OCI-LY3 (cell line): Measurements from ENCODE around the gene PREB.
"Not testable (repeated sequence)": the region's sequence is repeated elsewhere in the genome, so short reads cannot be mapped to it uniquely, and the experiment has no call there.

Source experiments
- H2AFZ ChIP-seq: fragments of 200-600, 300-600 bp; shearing (Covaris generic); 2 replicates; pipeline ENCODE4 v1.6.0; 2014; ENCODE audit warnings: antibody characterized with exemption, low read depth, low read length
- H3K27ac ChIP-seq: fragments of 200-600, 300-600 bp; sonication (generic); 2 replicates; pipeline ENCODE4 v1.5.1; 2014; ENCODE audit warnings: mild to moderate bottlenecking, low read length, moderate library complexity, mixed read lengths
- H3K27me3 ChIP-seq: fragments of 200-600, 300-600 bp; sonication (generic); 2 replicates; pipeline ENCODE4 v1.6.1; 2014; ENCODE audit warnings: low read depth, low read length, mixed read lengths
- H3K36me3 ChIP-seq: fragments of 200-600, 300-600 bp; sonication (generic); replicated peaks from 2 replicates; pipeline ENCODE3; 2014; ENCODE audit warnings: low read depth, low read length, mixed read lengths
- H3K4me1 ChIP-seq: fragments of 300-600, 200-600 bp; sonication (generic); 2 replicates; pipeline ENCODE4 v1.6.1; 2014; ENCODE audit warnings: low read length, mixed read lengths
- H3K4me2 ChIP-seq: fragments of 200-600, 300-600 bp; sonication (generic); 2 replicates; pipeline ENCODE4 v1.6.1; 2014; ENCODE audit warnings: low read length, mixed read lengths
- H3K4me3 ChIP-seq: fragments of 300-600, 200-600 bp; sonication (generic); 2 replicates; pipeline ENCODE4 v1.5.1; 2014; ENCODE audit warnings: antibody characterized with exemption, mild to moderate bottlenecking, low read length, moderate library complexity
- H3K79me2 ChIP-seq: fragments of 300-600, 200-600 bp; shearing (Covaris generic); 2 replicates; pipeline ENCODE4 v1.6.1; 2014; ENCODE audit warnings: mild to moderate bottlenecking, low read length, mixed read lengths
- H3K9ac ChIP-seq: fragments of 300-600, 200-600 bp; shearing (Covaris generic); 2 replicates; pipeline ENCODE4 v1.6.0; 2014; ENCODE audit warnings: mild to moderate bottlenecking, low read length, moderate library complexity
- H3K9me3 ChIP-seq: fragments of 200-600, 300-600 bp; shearing (Covaris generic); 2 replicates; pipeline ENCODE4 v1.6.1; 2014; ENCODE audit warnings: low read length, mixed read lengths; ENCODE audit not compliant: insufficient read depth
- H4K20me1 ChIP-seq: fragments of 200-600, 300-600 bp; sonication (generic); 2 replicates; pipeline ENCODE4 v1.6.1; 2016; ENCODE audit warnings: low read length, mixed read lengths; ENCODE audit not compliant: insufficient read depth
- EZH2phosphoT487 ChIP-seq: fragments of 200-600 bp; shearing (Covaris generic); IDR thresholded peaks from 2 replicates; pipeline ENCODE4 v1.6.1; 2018; ENCODE audit warnings: antibody characterized with exemption, mixed run types, low read depth
- TF ChIP-seq, protein P1 (sequence below): fragments of 200-600, 300-600 bp; sonication (generic); IDR thresholded peaks from 2 replicates; pipeline ENCODE4 v1.5.1; 2014; ENCODE audit warnings: antibody characterized with exemption, low read length, low read depth

Gene PREB

DNA sequence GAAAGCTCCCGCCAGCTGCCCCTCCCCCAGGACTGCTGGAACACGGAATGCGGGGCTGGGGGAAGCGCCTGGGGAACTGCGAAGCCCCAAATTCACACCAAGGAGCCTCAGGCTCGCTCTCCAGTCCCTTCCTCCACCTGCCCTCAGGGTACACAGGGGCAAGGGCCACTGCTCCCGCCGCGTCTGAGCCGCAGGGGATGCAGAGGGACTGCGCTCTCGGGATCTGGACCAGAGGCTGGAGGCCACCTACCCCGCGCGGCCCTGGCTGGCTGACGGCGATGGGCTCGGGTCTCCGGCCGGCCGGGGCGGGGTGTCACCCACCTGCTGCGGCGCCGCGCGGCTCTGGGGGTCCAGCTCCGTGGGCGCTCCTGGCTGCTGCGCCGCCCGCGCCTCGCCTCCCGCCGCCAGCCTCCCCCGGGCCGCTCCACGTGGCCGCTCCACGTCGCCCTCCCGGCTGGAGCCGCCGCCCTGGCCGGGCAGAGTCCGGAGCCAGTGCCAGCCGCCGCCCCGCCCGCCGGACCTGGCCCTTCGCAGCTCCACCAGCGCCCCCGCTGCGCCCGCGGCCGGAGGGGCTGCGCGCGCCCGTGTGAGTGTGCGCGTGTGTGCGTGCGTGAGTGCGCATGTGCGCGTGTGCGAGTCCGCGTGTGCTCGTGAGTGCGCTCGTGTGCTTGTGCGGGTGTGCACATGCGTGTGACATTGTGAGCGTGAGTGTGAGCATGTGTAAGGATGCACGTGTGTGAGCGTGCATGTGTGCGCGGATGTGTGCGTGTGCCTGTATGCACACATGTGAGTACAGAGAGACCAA, 15.7 kb downstream of the PREB start, which contains the start of gene CGREF1:
Gene CGREF1 (minus strand): TSS at position 604 of the 805 bp plus-strand sequence. CDS start 14,762 bp downstream, outside the sequence.
- no peaks in the 10 kb centered on the region for H3K79me2 ChIP-seq
- H2AFZ ChIP-seq: peak within 1 kb of the TSS; percentile 80
- H3K9ac ChIP-seq: peak within 1 kb of the TSS; percentile 61
- H4K20me1 ChIP-seq: no peaks in the 10 kb centered on the region
- peaks cover 11% of the 10 kb centered on the region for H3K4me1 ChIP-seq
- H3K36me3 ChIP-seq: no peaks in the 10 kb centered on the region
- TF ChIP-seq, protein P1, sequence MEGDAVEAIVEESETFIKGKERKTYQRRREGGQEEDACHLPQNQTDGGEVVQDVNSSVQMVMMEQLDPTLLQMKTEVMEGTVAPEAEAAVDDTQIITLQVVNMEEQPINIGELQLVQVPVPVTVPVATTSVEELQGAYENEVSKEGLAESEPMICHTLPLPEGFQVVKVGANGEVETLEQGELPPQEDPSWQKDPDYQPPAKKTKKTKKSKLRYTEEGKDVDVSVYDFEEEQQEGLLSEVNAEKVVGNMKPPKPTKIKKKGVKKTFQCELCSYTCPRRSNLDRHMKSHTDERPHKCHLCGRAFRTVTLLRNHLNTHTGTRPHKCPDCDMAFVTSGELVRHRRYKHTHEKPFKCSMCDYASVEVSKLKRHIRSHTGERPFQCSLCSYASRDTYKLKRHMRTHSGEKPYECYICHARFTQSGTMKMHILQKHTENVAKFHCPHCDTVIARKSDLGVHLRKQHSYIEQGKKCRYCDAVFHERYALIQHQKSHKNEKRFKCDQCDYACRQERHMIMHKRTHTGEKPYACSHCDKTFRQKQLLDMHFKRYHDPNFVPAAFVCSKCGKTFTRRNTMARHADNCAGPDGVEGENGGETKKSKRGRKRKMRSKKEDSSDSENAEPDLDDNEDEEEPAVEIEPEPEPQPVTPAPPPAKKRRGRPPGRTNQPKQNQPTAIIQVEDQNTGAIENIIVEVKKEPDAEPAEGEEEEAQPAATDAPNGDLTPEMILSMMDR: no peak
- no peak for TF ChIP-seq EZH2phosphoT487
- H3K27ac ChIP-seq: no peak within 1 kb of the TSS
- no peaks in the 10 kb centered on the region for H3K9me3 ChIP-seq
- peak within 1 kb of the TSS; percentile 75 for H3K4me3 ChIP-seq
- peak within 1 kb of the TSS; percentile 81 for H3K4me2 ChIP-seq
- H3K27me3 ChIP-seq: peaks cover 6% of the 10 kb centered on the region

GRCh38 chr2:27117995-27118524, 16.4 kb downstream of the PREB start:
- no peaks in the 10 kb centered on the region for H3K9me3 ChIP-seq
- H3K27ac ChIP-seq: no peak overlapping the region
- H3K4me3 ChIP-seq: peak overlapping the region; percentile 75
- peaks cover 6% of the 10 kb centered on the region for H3K27me3 ChIP-seq
- H3K4me2 ChIP-seq: peak overlapping the region; percentile 81
- H3K9ac ChIP-seq: peak overlapping the region; percentile 61
- H2AFZ ChIP-seq: 0 out of 2 replicates have a peak overlapping the region, but pooled peaks have one; percentile 18
- H3K4me1 ChIP-seq: peaks cover 8% of the 10 kb centered on the region
- H3K36me3 ChIP-seq: no peaks in the 10 kb centered on the region
- TF ChIP-seq, protein P1: no peak
- no peak for TF ChIP-seq EZH2phosphoT487
- no peaks in the 10 kb centered on the region for H3K79me2 ChIP-seq
- no peaks in the 10 kb centered on the region for H4K20me1 ChIP-seq

DNA sequence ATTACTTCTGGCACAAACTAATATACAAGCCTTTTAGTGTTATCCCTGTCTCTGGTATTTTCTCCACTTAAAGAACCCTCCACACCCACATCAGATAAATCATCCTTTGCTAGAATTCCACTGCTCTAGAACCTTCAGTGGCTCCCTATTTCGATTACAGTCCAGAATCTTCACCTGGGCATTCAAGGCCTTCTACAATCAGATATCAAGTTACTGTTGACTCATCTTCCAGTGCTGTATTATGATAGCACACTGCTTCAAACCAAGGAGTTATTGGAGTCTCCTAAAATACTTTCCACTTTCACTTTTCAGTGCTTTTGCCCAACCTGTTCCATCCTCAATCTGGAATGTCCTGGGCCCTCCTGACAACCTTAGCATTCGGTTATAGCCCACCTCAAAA, 18.9 kb downstream of the PREB start:
- no peaks in the 10 kb centered on the region for H3K36me3 ChIP-seq
- no peak overlapping the region for H3K9ac ChIP-seq
- no peak overlapping the region for H2AFZ ChIP-seq
- H3K4me2 ChIP-seq: no peak overlapping the region
- H3K27me3 ChIP-seq: no peaks in the 10 kb centered on the region
- no peak overlapping the region for H3K4me3 ChIP-seq
- H3K9me3 ChIP-seq: no peaks in the 10 kb centered on the region
- peaks cover 6% of the 10 kb centered on the region; the same call in 1 of the 2 replicates for H3K4me1 ChIP-seq
- TF ChIP-seq EZH2phosphoT487: no peak
- TF ChIP-seq, protein P1: no peak
- H3K79me2 ChIP-seq: no peaks in the 10 kb centered on the region
- H4K20me1 ChIP-seq: no peaks in the 10 kb centered on the region
- H3K27ac ChIP-seq: no peak overlapping the region

- H3K27me3 ChIP-seq, H3K36me3 ChIP-seq: not testable (repeated sequence)
These were observed 22.9 kb downstream of the PREB start for GRCh38 chr2:27111392-27112078.

GRCh38 chr2:27110603-27111352, 23.7 kb downstream of the PREB start:
- H3K4me2 ChIP-seq, H3K4me1 ChIP-seq, H3K27ac ChIP-seq, H3K9ac ChIP-seq, H3K36me3 ChIP-seq, H3K79me2 ChIP-seq, H3K4me3 ChIP-seq, H3K27me3 ChIP-seq, H2AFZ ChIP-seq, H4K20me1 ChIP-seq, H3K9me3 ChIP-seq: not testable (repeated sequence)

More at GRCh38 chr2:27111392-27112078, 22.9 kb downstream of the PREB start:
- not testable (repeated sequence) for H4K20me1 ChIP-seq, H3K9me3 ChIP-seq, H3K27ac ChIP-seq, H3K4me2 ChIP-seq, H3K4me3 ChIP-seq, H3K79me2 ChIP-seq, H3K4me1 ChIP-seq, H3K9ac ChIP-seq, H2AFZ ChIP-seq
